Brain pericyte (primary cell): ENCODE measurements around the gene DICER1.
A peak's percentile ranks its signal among the peaks of the same experiment; 100 is the strongest.

Source experiments
- DNase-seq: peaks from one replicate; pipeline ENCODE4 v3.0.0-alpha.2; 2012; ENCODE audit warnings: low read depth, low spot score

DICER1 gene

DNA sequence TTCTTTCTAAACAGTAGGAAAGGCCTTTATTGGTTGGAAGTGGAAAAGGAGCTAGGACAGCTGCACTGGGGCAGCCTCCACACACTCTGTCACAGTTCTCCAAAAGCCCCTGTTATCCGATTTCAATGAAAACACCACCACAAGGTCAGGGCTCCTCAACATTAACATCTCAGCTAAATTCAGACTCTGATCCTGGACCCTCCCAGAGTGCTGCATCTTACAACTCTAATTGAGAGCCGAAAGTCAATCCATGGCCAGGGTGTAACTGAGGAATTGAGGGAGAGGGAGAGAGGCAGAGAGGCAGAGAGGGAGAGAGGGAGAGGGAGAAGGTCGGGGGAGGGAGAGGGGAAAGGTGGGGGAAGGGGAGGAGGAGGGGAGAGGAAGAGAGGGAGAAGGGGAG, 32.1 kb downstream of the DICER1 start:
- DNase-seq, result no peak

DNA sequence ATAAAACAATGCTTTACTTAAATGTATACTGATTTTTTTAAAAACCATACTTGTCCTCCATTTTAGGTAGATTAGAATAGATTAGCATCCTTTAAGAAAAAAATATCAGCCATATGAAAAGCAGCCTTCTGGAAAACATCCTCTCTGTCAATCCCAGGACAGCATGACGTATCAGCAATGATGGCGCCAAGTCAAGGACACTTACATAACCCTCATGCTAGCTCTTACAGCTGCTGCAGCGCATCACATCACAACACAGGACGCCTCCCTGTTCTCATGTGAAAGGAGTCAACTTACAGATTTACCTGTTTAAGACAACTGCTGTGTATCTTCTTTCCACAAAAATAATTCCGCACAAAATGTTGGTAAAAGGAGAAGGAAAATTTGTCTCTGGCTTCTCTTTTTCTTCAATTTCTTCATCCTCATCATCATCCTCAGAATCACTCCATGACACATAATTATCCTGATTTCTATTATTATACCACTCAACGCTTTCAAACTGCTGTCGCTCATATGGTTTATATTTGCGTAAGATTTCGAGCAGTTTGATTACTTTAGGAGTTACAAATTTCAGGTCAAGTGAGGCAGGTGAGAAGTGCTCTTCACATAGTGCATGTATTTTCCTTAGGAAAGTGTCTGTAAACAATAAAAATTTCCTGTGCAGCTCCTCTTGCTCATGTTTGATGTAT, 33.3 kb downstream of the DICER1 start:
- DNase-seq, result no peak

DNA sequence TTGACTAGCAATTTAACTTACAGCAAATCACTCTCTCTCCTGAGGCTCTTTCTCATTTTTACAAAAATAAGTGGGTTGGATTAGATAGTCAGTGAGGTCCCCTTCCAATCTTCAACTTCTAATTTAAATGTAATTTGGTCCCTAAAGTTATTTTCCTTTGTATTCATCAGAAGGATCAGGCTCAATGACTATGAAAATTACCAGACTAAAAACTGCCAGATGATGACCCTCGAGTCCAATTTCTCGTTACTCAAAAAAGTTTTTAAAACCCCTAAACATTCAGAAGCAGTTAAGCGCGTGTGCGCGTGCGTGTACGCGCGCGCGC, 34.7 kb downstream of the DICER1 start:
- DNase-seq, result no peak

DNA sequence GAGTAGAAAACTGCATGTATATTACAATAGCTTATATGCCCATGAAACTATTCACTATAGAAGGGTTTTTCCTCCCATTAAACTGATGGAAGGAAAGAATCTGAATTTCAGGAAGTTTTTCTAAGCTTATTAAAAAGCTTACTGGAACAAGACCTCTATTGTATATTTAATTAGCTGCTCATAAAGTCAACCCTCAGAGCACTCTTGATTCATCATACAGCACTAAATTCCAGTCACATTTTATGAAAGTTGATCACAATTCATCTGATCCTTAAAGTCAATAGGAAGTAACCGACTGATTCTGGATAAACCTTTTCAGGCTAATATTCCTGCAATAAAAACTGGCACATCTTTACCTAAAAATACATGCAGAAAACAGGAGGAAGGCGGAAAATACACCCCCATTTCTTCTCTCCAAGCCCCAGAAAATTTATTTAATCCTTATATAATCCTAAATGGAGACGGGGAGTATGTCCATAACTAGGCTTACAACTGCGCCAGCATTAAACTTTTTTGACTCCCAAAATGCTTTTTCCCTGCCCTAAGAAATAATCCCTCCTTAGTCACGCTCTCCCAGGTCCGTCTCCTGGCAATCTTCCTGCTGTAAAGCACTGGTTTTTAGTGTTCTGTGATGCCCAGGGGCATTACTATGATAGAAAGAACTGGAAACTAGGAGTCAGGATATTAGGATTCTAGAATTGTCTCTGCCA, 35.3 kb downstream of the DICER1 start:
- no peak for DNase-seq

DNA sequence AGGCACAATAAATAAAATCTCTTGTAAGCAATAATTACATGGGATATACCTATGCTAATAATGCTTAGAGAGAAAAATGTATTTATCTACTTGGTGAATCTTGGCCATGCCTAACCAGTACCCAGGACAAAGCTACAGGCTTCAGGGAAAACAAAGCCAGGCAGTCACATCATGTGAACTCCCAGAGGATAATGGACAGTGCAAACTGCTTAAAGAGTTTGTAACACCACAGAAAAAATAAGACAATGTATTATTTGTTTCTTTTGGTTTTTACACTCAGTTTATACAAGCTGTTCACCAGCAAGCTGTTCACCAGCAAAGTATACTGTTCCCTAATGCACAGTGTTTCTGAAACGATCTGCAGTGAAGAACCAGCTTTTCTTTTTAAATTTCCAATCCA, 38.0 kb downstream of the DICER1 start:
- no peak for DNase-seq

DNA sequence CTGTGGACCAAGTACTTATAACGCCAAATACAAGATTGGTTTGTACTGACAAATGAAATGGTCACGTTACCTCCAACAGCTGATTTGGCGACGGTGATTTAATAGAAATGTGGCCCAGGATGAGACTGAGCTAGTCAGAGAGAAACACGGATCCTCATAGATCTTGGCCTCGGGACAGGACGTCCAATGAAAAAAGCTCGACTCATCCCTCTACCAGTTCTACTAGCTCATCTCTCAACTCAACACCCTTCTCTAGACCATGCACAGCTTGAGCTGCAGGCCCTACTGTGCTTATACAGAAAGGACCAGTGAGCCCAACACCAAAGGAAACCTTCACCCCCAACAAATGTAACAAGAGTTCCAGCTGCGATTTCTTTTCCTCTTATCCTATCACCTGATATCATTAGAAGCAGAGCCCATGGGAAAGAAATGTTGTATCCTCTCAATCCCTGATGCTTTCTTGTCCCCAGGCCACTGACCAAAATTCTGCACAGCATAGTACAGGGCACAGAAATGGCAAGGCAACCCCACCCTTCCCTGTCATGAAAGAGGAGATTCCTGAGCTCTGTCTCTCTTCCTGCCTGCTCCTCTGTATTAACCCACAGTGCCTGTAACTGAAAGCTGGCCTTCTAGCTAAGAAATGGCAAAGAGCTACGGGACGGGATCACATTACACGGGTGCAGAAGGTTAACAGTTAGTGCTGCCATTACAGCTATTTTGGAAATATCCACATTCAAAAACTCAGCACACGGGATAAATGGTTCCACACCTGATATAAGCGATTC, 39.2 kb downstream of the DICER1 start:
- no peak for DNase-seq

DNA sequence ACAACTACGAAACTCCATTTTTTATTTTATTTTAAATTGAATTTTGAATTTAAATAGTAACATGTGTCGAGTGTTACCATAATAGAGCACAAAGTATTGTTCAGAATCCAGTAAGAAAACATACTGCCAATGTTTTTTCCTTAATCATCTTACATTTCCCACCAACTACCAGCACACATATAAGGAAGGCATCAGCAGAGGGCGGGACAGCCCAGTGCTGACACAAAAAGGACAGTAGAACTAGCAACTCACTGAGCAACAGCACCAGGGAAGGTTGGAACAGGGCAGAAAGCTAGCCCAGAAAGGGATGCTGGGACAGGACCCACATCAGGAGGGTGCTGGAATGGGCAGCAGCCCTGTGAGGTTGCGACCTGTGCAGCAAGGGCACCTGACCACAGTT, 43.9 kb downstream of the DICER1 start:
- no peak for DNase-seq

DNA sequence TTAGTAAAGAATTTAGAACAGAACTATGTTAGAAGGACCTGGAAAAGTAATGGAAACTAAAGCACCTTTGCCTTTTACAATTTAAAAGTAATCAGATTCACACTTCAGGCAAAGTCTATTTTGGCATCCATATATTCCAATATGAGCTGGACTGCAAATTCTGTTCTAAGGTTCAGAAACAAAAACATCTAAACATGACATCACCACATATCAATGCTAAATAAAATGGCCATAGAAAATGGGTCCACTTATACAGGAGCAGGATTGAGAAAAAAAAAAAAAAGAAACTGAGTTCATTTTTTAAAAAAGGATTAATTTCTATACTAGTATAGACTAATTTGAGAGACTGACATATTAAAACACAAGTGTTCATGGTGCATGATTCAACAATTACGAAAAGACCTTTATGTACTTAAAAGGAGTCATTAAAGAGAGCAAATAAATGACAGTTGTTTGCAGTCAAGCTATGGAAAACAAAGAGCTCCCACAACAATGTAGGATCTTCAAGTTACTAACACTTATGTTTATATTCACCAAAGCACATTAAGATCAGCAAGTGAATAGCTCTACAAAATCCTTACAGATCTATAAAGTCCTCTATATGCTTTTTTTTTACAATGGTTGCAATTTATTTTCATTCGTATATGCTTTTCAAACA, 45.7 kb downstream of the DICER1 start:
- no peak for DNase-seq

DNA sequence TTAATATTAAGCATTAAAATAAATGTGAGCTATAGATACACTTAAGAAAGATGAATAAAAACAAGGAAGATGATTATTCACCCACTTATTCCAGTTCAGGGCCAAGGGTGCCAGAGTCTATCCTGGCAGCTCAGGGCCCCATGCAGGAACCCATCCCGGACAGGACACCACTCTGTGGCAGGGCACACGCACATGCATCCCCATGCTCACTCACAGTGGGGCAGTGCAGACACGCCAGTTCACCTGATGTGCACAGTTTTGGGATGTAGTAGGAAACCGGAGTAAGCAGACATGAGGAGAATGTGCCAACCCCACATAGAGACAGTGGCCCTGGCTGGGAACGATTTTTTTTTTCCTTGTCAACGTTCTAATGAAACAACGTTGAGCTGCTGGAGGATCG, 47.2 kb downstream of the DICER1 start:
- no peak for DNase-seq

DNA sequence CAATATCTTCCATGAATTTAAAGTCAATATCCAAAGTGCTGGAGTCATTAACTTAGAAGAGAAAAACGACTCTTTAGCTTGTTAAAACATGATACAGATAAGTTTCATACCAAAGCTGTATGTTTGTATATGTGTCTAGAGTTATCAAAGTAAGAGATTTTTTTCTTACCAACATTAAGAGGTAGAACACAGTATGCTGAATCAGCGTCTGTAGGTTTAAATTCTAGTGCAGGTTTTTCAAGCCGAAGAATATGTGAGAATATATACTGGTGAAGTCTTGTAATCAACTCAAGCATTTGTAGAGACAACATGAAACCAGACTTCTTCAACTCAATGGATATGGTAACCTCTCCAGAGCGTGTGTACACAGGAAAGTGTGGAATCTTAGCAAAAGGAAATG, 49.6 kb downstream of the DICER1 start:
- DNase-seq, result no peak

DNA sequence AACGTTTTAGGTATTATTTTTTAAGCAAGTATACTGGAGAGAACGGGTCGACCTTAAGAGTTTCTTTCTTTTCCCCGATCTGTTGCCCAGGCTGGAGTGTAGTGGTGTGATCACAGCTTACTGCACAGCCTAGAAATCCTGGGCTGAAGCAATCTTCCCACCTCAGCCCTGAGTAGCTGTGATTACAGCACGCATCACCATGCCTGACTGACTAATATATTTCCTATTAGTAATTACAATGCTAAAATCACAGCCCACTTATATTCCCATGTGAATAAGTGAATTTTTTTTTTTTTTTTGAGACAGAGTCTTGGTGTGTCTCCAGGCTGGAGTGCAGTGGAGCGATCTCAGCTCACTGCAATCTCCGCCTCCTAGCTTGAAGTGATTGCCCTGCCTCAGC, 50.4 kb downstream of the DICER1 start:
- no peak for DNase-seq

DNA sequence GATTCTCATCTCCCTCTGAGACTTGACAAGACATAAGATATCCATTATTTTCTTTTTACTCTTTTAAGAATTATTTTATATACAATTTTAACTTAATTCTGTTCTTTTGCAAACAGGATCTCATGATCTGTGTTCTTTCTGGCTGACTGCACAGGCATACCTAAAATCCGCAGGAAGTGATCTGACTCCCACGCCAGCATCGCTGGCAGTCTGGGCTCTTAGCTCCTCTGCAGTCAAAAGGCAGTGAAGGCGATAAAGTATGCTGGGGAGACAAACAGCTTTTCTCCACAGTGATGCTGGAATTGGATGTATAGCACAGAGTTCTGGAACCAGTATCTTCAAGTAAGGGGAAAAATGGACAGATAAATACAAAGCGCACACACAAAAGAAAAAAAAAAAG, 52.4 kb downstream of the DICER1 start:
- DNase-seq, result no peak

DNA sequence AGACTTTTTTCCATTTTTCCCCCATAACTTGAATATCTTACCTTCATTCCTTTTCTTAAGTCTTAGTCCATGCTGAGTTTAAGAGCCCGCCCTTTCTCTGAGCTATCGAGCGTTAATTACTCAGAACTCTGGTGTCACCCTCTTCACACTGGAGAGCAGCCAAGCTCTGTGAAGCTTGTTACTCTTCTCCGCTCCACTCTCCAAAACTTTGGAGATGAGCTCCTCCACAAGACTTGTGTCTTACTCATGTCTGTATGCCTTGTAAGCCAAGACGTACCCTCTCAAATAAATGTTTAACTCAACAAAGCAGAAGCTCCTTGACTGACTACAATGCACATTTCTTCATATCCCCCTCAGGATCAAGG, 54.7 kb downstream of the DICER1 start:
- no peak for DNase-seq

DNA sequence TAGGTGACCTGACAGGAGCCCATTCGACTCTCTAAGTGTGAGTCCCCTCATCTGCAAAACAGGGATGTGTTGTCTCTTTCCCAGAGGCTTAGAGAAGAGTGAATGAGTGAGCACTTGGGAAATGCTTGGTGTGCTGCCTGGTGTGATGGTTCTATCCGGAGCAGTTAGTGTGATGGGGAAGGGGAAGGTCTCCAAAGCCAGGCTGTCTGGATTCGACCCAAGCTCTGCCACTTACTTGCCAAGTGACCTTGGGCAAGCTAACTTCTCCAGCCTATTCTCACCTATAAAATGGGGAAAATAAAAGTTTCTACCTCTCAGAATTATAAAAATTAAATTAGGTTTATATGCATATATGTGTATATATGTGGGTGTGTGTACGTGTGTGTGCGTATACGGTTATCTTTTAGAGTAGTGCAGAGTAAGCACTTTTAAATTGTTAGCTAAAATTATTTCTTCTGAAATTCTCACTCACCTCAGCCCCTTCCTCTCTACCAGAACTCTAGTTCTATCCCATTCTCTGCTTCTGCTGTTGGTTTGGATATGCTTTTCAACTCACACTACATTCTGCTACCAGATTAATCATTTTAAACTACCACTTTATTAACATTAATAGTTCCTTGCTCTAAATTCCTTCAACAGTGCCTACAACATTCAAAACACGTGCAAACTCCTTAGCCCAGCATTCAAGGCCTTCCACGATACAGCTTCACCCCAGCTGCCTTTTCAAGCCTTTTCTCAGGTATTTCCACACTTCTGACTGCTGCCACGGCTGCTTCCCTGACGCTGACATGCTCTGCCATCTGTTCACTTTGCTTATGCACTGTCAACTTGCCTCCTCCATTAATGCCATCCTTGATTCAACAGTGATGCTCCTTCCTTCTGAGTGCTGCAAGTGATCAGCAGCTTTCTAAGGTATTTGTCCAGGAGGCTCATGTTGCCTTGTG, 55.3 kb downstream of the DICER1 start:
- DNase-seq, result no peak

DNA sequence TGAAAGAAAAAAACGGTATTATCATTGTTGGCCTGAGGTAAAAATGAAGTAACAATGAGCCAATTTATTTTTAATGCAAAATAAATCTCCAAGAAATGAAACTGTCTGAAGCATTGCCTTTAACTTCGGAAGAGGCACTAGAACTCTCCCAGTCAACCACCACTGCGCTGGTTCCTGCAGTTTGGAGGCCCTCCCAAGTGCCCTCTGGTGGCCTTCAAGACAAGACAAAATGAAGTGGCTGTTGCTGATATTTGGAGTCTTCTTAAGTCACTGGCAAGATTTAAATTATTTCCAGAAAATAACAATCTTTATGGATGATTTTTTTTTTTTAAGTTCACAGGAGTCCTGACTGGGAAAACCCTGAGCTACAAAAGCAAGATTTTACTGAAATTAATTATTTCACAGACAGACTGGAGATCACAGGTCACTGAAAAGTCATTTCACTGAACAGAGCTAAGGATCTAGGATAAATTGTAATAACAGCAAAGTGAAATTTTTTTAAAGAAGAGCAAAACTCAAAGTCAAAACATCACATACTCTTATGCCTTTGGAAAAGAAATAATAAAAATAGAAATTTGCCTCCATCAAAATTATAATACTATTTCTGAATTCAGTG, 58.2 kb downstream of the DICER1 start:
- DNase-seq, result peak; percentile 13

DNA sequence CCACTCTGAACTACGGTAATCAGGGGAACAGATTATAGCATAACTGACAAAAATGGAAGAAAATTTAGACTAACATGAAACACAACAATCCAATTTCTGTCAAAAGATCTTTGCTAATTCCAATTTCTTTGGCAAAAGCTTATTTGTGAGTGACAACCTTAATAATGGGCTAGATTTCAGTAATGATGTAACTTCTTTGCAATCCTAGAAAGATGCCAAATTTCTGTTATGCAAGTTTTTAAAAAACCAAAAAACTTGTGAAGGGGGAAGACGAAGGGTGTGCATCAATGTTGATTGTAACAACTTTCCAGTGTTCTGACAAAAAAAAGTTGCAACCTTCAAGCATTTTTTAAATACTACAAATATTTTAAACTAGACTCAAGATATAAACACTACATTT, 59.9 kb downstream of the DICER1 start:
- DNase-seq, result no peak

DNA sequence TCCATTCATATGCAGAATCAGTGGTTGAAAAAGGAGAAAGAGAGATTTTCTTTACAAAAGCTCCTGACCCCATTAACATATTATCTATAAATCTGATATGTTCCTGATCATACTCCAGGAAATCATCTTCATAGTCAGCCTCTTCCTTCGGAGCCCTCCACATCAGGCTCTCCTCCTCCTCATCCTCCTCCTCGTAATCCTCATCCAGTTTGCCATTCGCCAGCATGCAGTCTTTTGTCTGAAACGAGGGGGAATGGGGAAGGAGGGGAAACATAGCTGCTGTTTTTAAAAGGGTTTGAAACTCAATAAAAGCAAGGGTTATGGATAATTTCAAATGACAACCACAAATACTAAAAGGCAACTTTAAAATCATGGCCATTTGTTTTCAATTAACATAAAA, 60.9 kb downstream of the DICER1 start:
- no peak for DNase-seq

DNA sequence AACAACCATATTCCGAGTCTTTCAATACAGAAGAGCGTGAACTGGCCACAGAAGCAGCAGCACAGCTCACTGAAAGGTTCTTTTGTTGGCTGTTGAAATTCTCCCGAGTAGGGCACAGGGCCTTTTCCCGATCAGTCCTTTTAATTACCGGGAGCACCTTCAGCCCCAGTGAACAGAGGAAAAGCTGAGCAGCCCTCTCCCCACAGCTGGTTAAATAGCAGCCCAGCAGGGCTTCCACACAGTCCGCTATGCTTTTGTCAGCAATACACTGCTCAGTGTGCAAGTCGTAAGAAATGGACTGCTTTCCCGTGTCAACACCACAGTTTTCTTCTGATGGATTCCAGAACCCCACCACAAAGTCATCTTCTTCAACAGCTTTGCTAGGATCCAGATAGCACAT, 61.3 kb downstream of the DICER1 start:
- DNase-seq, result no peak

DNA sequence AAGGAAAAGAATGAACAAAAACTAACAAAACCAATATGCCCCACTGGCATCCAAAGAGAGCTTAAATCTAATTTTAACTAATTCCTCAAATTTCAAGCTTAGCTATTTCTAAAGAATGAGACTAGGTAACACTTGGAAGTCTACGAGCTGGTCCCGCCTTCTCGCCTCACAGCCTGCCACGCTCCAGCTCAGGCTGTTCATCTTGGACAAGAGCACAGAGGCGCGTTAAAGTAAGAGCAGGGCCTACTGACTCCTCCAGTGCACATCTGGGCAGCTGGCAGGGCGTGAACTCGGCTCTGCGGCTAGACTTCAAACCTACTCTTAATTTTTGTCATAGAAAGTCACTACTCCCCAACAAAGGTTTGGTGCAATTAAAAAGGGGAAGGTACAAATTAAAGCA, 64.6 kb downstream of the DICER1 start:
- no peak for DNase-seq

DNA sequence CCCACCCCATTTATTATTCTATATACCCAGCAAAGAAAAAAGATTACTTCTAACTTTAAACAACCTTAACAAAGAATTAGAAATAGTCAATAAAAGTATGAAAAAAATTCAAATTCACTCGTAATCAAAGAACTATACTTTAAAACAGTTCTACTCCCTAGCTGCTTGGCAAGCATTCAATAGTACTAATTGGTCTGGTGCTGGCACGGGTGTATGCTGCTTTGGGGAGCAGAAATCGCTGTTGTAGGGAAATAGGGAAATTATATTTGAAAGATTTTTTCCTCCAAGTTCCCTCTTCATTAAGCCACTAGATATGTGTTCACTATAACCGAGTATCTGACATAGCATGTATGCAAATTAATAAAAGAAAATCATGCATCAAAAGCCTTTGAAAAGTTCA, 65.7 kb downstream of the DICER1 start:
- DNase-seq, result no peak

DNA sequence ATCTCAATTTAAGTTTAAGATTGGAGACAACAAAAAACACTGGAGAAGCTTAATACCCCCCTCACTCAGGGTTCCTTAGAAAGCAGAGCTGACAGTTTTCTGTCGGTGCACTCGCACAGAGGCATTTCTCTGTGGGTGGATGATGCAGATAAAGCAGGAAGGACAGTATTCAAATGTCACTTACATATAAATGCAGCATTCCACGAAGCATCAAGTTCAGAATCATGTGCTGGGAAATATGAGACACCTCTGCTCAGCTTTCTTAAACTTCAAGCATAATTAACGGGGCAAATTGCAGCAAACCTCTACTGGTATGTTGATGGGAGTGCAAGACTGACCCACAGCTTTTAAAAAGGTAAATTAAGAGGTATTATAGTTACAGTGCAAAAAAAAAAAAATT, 68.7 kb downstream of the DICER1 start:
- DNase-seq, result no peak
